Karpas-422 (cell line): ENCODE measurements around the gene SIX5. TPM values are rescaled to one million over a fixed set of nuclear protein-coding genes. Genes with fewer than 3 reads are reported as not detected.

Source experiments
- DNase-seq: peaks from one replicate; pipeline ENCODE4 v3.0.0-alpha.2; 2015
- H2AFZ ChIP-seq: fragments of 200-600 bp; sonication (generic); 2 replicates; pipeline ENCODE4 v1.6.1; 2014; ENCODE audit warnings: antibody characterized with exemption, low read length, mixed read lengths
- H3K27ac ChIP-seq: fragments of 200-600 bp; sonication (generic); 2 replicates; pipeline ENCODE4 v1.5.1; 2014; ENCODE audit warnings: mild to moderate bottlenecking, low read length, moderate library complexity
- H3K27me3 ChIP-seq: fragments of 200-600 bp; sonication (generic); 2 replicates; pipeline ENCODE4 v1.6.1; 2014; ENCODE audit warnings: low read length, mixed read lengths
- H3K36me3 ChIP-seq: fragments of 200-600 bp; sonication (generic); 2 replicates; pipeline ENCODE4 v1.6.1; 2014; ENCODE audit warnings: low read length, mixed read lengths; ENCODE audit not compliant: insufficient read depth
- H3K4me1 ChIP-seq: fragments of 200-600 bp; sonication (generic); 2 replicates; pipeline ENCODE4 v1.6.1; 2014; ENCODE audit warnings: mild to moderate bottlenecking, low read length, mixed read lengths
- H3K4me2 ChIP-seq: fragments of 200-600 bp; sonication (generic); 2 replicates; pipeline ENCODE4 v1.6.1; 2014; ENCODE audit warnings: low read length, low read depth, mild to moderate bottlenecking; ENCODE audit not compliant: poor library complexity, severe bottlenecking
- H3K4me3 ChIP-seq: fragments of 200-600 bp; sonication (generic); 2 replicates; pipeline ENCODE4 v1.5.1; 2014; ENCODE audit warnings: mild to moderate bottlenecking, antibody characterized with exemption, low read length, mixed read lengths
- H3K79me2 ChIP-seq: fragments of 200-600 bp; sonication (generic); 2 replicates; pipeline ENCODE4 v1.6.1; 2014; ENCODE audit warnings: mild to moderate bottlenecking, low read length, mixed read lengths
- H3K9ac ChIP-seq: fragments of 200-600 bp; sonication (generic); 2 replicates; pipeline ENCODE4 v1.6.0; 2014; ENCODE audit warnings: low read length
- H3K9me2 ChIP-seq: fragments of 200-600 bp; sonication (generic), shearing (Covaris generic); replicated peaks from 2 replicates; pipeline ENCODE4 v1.6.0; 2014; ENCODE audit warnings: mild to moderate bottlenecking, low read length, moderate library complexity; ENCODE audit not compliant: insufficient read depth
- H3K9me3 ChIP-seq: fragments of 300-700, 200-600 bp; sonication (generic); 2 replicates; pipeline ENCODE4 v1.6.1; 2014; ENCODE audit warnings: low read length, mixed read lengths
- H4K20me1 ChIP-seq: fragments of 200-600 bp; sonication (generic); 2 replicates; pipeline ENCODE4 v1.6.1; 2014; ENCODE audit warnings: mild to moderate bottlenecking, antibody characterized with exemption, low read length, low read depth; ENCODE audit not compliant: insufficient read depth
- total RNA-seq: library from RNA; depleted of rRNA; stranded (reverse); fragments of >200 nt; shearing (Covaris generic); gene quantifications from 2 replicates; pipeline ENCODE4 v1.2.3, GENCODE V29; 2014; ENCODE audit warnings: low replicate concordance

The SIX5 gene
- total RNA-seq, 1 experiment from 2014 or later = 2.6 TPM

GRCh38 chr19:45767881-45768654 lies 984 bp downstream of the SIX5 start:
- H3K27me3 ChIP-seq = no peaks in the 10 kb centered on the region
- 0 out of 2 replicates have a peak, but pooled peaks cover 4% of the 10 kb centered on the region for H4K20me1 ChIP-seq
- H3K9me3 ChIP-seq = no peaks in the 10 kb centered on the region
- peak overlapping the region; percentile 95 for H3K4me3 ChIP-seq
- H3K9ac ChIP-seq = peak overlapping the region; percentile 95
- peak overlapping the region; percentile 100 for H3K4me2 ChIP-seq
- H3K9me2 ChIP-seq = no peaks in the 10 kb centered on the region
- peaks cover 24% of the 10 kb centered on the region for H3K4me1 ChIP-seq
- H3K36me3 ChIP-seq = no peaks in the 10 kb centered on the region
- no peak overlapping the region for H2AFZ ChIP-seq
- no peaks in the 10 kb centered on the region for H3K79me2 ChIP-seq
- no peak overlapping the region for H3K27ac ChIP-seq
- no peak for DNase-seq

DNA sequence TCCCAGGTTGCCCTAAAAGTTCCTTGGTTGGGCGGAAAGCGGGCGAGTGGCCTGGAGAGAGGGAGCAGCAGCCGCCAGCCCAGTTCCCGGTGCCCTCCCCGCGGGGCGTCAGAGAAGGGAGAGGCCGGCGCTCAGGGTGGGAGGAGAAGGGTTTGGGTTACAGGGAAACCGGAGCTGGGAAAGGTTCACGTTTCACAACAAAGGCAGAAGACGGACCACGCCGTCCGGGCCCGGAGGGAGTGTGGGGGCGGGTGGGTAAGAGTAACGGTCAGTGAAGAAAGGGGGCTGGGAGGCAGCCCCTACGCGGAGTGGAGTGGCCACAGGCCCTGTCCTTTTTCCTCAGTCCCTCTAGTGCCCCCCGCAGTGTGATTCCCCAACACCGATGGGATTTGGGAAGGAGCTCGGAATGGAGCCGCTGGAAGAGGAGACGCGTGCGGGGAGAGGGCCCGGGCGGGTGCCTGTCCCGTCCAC lies 1.6 kb downstream of the SIX5 start:
- Histone ChIP-seq H3K4me3 (no peak overlapping the region), H2AFZ (no peak overlapping the region)

GRCh38 chr19:45766869-45767346 lies 2.1 kb downstream of the SIX5 start:
- no peaks in the 10 kb centered on the region for H3K9me3 ChIP-seq
- no peak overlapping the region for H2AFZ ChIP-seq
- no peak overlapping the region for H3K4me2 ChIP-seq
- H3K4me1 ChIP-seq = peaks cover 24% of the 10 kb centered on the region
- H3K9ac ChIP-seq = no peak overlapping the region
- no peaks in the 10 kb centered on the region for H3K79me2 ChIP-seq
- no peaks in the 10 kb centered on the region for H3K36me3 ChIP-seq
- no peak overlapping the region for H3K4me3 ChIP-seq
- H3K27me3 ChIP-seq = no peaks in the 10 kb centered on the region
- DNase-seq = no peak
- 0 out of 2 replicates have a peak, but pooled peaks cover 4% of the 10 kb centered on the region for H4K20me1 ChIP-seq
- H3K9me2 ChIP-seq = no peaks in the 10 kb centered on the region
- no peak overlapping the region for H3K27ac ChIP-seq

More for the DNA sequence above, 1.6 kb downstream of the SIX5 start:
- Histone ChIP-seq H3K4me2 (no peak overlapping the region), H3K27ac (no peak overlapping the region), H3K79me2 (no peaks in the 10 kb centered on the region), H3K36me3 (no peaks in the 10 kb centered on the region), H4K20me1 (0 out of 2 replicates have a peak, but pooled peaks cover 4% of the 10 kb centered on the region), H3K27me3 (no peaks in the 10 kb centered on the region), H3K9me3 (no peaks in the 10 kb centered on the region), H3K4me1 (peaks cover 24% of the 10 kb centered on the region), H3K9me2 (no peaks in the 10 kb centered on the region), H3K9ac (no peak overlapping the region)
- no peak for DNase-seq

GRCh38 chr19:45766296-45766868 lies 2.7 kb downstream of the SIX5 start:
- no peak for DNase-seq
- peaks cover 24% of the 10 kb centered on the region for H3K4me1 ChIP-seq
- H3K36me3 ChIP-seq = no peaks in the 10 kb centered on the region
- no peaks in the 10 kb centered on the region for H3K9me2 ChIP-seq
- no peak overlapping the region for H2AFZ ChIP-seq
- H3K4me2 ChIP-seq = no peak overlapping the region
- no peak overlapping the region for H3K9ac ChIP-seq
- H4K20me1 ChIP-seq = 0 out of 2 replicates have a peak, but pooled peaks cover 4% of the 10 kb centered on the region
- H3K27ac ChIP-seq = no peak overlapping the region
- no peaks in the 10 kb centered on the region for H3K9me3 ChIP-seq
- no peaks in the 10 kb centered on the region for H3K27me3 ChIP-seq
- no peak overlapping the region for H3K4me3 ChIP-seq
- H3K79me2 ChIP-seq = no peaks in the 10 kb centered on the region

- no peaks in the 10 kb centered on the region for H3K79me2 ChIP-seq
- H3K27me3 ChIP-seq = no peaks in the 10 kb centered on the region
- no peak for DNase-seq
- no peak overlapping the region for H2AFZ ChIP-seq
- H3K9ac ChIP-seq = no peak overlapping the region
- H3K27ac ChIP-seq = no peak overlapping the region
- no peaks in the 10 kb centered on the region for H3K9me3 ChIP-seq
- H3K36me3 ChIP-seq = no peaks in the 10 kb centered on the region
- H3K9me2 ChIP-seq = no peaks in the 10 kb centered on the region
- no peak overlapping the region for H3K4me3 ChIP-seq
- H3K4me1 ChIP-seq = peaks cover 21% of the 10 kb centered on the region
- H3K4me2 ChIP-seq = no peak overlapping the region
- 0 out of 2 replicates have a peak, but pooled peaks cover 4% of the 10 kb centered on the region for H4K20me1 ChIP-seq
These were observed 3.3 kb downstream of the SIX5 start for GRCh38 chr19:45765702-45766295.

GRCh38 chr19:45764945-45765701 lies 3.9 kb downstream of the SIX5 start:
- Histone ChIP-seq H3K9me2 (no peaks in the 10 kb centered on the region), H3K4me3 (no peak overlapping the region), H3K9ac (no peak overlapping the region), H2AFZ (no peak overlapping the region), H4K20me1 (0 out of 2 replicates have a peak, but pooled peaks cover 4% of the 10 kb centered on the region), H3K4me2 (no peak overlapping the region), H3K79me2 (no peaks in the 10 kb centered on the region), H3K9me3 (no peaks in the 10 kb centered on the region), H3K36me3 (no peaks in the 10 kb centered on the region), H3K27ac (no peak overlapping the region), H3K4me1 (peaks cover 17% of the 10 kb centered on the region), H3K27me3 (no peaks in the 10 kb centered on the region)
- no peak for DNase-seq

- H3K36me3 ChIP-seq = no peaks in the 10 kb centered on the region
- no peaks in the 10 kb centered on the region for H3K27me3 ChIP-seq
- no peak overlapping the region for H3K4me3 ChIP-seq
- H3K4me1 ChIP-seq = peaks cover 10% of the 10 kb centered on the region
- no peak for DNase-seq
- no peak overlapping the region for H3K9ac ChIP-seq
- H2AFZ ChIP-seq = no peak overlapping the region
- no peaks in the 10 kb centered on the region for H3K79me2 ChIP-seq
- no peak overlapping the region for H3K4me2 ChIP-seq
- H4K20me1 ChIP-seq = no peaks in the 10 kb centered on the region
- H3K9me3 ChIP-seq = no peaks in the 10 kb centered on the region
- H3K9me2 ChIP-seq = no peaks in the 10 kb centered on the region
- H3K27ac ChIP-seq = no peak overlapping the region
These were observed 4.6 kb downstream of the SIX5 start for GRCh38 chr19:45764475-45764874.
